Mucosa of stomach (tissue), 1 donor: ENCODE data around the gene RALGAPB.

Experiments used
- H3K27me3 ChIP-seq: one replicate; pipeline ENCODE4 v1.7.0; 2013; ENCODE audit warnings: mild to moderate bottlenecking, low read length; ENCODE audit not compliant: control insufficient read depth, insufficient read depth
- H3K36me3 ChIP-seq: one replicate; pipeline ENCODE4 v1.7.0; 2013; ENCODE audit warnings: low read length; ENCODE audit not compliant: control insufficient read depth, insufficient read depth
- H3K4me1 ChIP-seq: one replicate; pipeline ENCODE4 v1.7.0; 2013; ENCODE audit warnings: mild to moderate bottlenecking, low read length; ENCODE audit not compliant: control insufficient read depth, insufficient read depth
- H3K4me3 ChIP-seq: one replicate; pipeline ENCODE4 v1.7.0; 2013; ENCODE audit warnings: low read length
- H3K9ac ChIP-seq: one replicate; pipeline ENCODE4 v1.7.0; 2013; ENCODE audit warnings: mild to moderate bottlenecking, low read length, moderate library complexity
- H3K9me3 ChIP-seq: one replicate; pipeline ENCODE4 v1.7.0; 2013; ENCODE audit warnings: mild to moderate bottlenecking, low read length, moderate library complexity; ENCODE audit not compliant: control insufficient read depth
- donor health status: Pancreatic carcinoma.

Gene RALGAPB

DNA sequence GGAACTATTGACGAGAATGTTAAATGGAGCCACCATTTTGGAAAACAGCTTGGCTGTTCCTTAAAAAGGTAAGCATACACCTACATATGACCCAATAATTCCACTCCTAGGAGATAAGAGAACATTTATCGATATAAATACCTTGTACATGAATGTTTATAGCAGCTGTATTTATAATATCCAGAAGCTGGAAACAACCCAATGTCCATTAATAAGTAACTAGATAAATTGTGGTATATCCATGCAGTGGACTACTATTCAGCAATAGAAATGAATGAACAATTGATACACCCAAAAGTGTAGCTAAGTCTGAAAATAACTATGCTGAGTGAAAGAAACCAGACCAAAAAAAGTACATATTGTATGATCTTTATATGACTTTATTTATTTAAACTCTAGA lies 66.1 kb downstream of the RALGAPB start:
- Histone ChIP-seq H3K9me3 (no peaks in the 10 kb centered on the region), H3K27me3 (no peaks in the 10 kb centered on the region), H3K4me1 (no peaks in the 10 kb centered on the region), H3K4me3 (no peak overlapping the region), H3K9ac (no peak overlapping the region), H3K36me3 (peaks cover 3% of the 10 kb centered on the region)

DNA sequence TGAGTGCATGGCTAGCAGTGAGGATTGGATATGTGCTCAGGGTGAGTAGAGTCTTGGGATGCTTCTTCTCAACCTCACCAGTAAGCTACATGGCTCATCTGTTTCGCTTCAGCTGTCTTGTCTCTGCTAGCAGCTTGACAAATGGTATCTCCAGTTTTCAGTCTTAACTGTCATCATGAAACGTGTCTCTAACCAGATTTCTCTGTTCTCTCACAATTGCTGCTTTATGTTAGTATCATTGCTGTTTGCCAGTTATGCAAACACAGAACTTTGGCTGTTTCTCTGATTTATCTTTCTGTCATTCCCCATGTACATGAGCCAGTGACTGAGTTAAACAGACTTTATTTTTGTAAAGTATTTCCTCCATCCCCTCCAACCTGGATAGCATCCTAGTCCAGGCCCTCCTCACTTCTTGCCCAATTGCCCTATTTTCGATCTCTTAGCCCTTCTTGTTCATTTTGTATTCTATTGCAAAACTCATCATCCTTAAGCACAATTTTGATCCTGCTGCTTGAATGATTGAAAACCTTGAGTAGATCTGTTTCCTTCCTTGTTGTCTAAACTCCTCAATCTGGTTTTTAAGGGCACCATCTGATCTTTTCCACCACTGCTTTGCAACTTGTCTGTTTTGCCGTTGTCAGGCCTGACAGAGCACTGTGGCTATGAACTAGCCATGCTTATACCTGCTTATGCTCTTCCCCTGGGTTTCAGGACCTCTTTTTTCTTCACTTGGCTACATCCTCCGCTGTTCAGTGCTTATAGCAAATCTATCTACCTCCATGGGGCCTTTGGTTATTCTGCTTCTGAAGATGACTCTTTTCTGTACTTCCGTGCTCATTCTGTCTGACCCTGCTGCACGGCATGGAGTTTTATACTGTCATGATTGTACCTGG lies 70.6 kb downstream of the RALGAPB start:
- Histone ChIP-seq H3K27me3 (no peaks in the 10 kb centered on the region), H3K9ac (no peak overlapping the region), H3K4me1 (no peaks in the 10 kb centered on the region), H3K9me3 (no peaks in the 10 kb centered on the region), H3K36me3 (no peaks in the 10 kb centered on the region), H3K4me3 (no peak overlapping the region)

DNA sequence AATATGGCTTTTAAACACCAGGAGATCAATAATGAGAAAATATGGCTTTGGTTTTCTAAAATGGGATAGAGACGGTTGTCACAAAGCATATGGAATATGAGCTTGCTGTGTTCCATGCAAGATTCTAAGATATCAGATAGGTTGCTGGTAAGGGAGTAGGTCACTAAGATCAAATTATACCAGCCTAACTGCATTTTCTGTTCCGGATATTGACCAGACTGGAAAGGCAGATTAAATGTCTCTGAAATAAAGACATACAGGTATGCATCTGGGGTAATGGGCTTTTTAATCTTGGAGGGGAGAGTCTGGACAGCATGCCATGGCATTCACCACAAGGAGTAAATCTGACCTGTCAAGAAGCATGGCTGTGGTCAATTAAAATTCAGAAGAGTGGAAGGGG lies 73.1 kb downstream of the RALGAPB start:
- Histone ChIP-seq H3K36me3 (no peaks in the 10 kb centered on the region), H3K4me3 (no peak overlapping the region), H3K27me3 (no peaks in the 10 kb centered on the region), H3K4me1 (no peaks in the 10 kb centered on the region), H3K9ac (no peak overlapping the region), H3K9me3 (no peaks in the 10 kb centered on the region)

DNA sequence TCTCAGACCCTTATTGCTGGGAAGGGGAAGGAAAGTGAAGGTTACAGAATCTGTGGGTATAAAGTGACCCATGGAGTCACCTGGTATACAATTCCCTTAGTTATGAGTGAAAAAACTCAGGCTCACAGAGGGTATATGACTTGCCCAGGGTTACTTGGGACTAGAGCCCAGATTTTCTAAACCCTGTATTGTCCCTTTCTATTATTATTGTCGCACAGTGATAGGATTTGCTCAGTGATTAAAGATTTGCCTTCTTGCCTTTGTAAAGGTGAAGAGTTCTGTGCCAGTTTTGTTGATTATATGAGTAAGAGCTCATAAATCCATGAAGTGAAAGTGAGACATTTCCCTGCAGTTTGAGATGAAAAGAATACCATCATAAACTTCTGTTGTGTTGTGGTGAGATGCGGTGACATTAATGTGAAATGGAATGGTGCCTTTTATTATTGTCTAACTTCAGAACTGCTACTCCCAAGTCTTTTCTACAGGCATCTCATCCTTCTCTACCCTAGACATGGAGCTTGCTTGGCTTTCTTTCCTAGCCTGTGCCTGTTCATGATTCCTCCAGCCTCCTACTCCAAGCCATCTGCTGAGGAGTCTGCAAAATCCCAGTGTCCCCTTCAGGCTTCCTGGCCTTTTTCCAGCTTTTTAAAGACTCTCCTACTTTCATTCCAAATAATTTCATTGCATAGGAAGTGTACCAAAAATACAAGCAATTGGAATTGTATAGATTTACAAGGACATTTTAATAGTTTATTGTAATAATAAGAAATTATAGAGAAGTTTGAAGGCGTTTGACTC lies 74.8 kb downstream of the RALGAPB start:
- no peaks in the 10 kb centered on the region for H3K27me3 ChIP-seq
- H3K36me3 ChIP-seq, result no peaks in the 10 kb centered on the region
- H3K9me3 ChIP-seq, result no peaks in the 10 kb centered on the region
- no peaks in the 10 kb centered on the region for H3K4me1 ChIP-seq
- H3K4me3 ChIP-seq, result no peak overlapping the region
- no peak overlapping the region for H3K9ac ChIP-seq

DNA sequence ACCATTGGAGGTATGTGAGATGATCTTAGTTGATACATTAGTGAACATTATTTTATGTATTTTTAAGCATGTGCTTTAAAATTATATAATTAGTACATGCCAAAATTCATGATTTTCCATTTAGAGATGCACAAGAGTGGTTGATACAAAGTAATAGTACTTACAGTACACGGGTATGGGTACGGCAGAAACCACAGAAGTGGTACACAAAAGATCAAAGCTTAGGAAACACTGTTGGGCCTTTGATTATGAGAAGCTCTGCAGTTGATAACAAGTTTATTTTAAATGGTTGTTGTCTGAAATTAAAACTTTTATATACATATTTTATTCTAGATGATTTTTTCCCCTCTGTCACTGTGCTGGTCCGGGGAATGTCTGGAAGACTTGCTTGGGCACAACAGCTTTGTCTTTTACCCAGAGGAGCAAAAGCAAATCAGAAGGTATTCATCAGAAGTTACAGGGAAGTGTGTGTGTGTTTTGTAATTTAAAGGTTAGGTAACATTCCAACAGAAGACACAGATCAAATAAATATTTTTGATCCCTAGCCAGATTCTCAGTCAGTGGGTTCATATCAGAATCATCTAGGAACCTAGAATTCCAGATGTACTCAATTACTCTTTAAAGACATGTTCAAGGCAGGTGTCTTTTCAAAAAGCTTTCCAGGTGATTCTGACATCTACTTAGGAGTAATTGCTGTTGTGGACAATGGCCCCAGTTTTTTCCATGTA lies 75.9 kb downstream of the RALGAPB start:
- no peaks in the 10 kb centered on the region for H3K4me1 ChIP-seq
- H3K9me3 ChIP-seq, result no peaks in the 10 kb centered on the region
- peaks cover 7% of the 10 kb centered on the region for H3K36me3 ChIP-seq
- no peak overlapping the region for H3K9ac ChIP-seq
- no peaks in the 10 kb centered on the region for H3K27me3 ChIP-seq
- H3K4me3 ChIP-seq, result no peak overlapping the region

DNA sequence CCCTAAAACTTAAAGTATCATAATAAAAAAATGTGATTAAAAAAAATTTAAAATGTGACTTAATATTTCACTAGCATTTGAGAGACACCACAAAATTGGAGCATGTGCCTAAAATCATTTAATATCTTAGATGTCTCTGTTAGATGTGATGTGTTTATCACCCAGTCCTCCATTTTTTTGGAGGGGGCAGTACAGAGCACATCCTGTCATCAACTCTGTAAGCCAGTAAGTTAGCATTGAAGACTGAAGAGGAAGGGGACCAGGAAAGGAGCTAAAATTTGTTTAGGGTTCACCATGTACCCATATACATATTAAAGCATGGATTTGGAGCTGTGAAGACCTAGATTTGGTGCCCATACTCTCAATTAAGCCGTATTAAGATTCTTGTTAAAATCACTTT lies 77.6 kb downstream of the RALGAPB start:
- Histone ChIP-seq H3K9ac (no peak overlapping the region), H3K4me3 (no peak overlapping the region), H3K4me1 (no peaks in the 10 kb centered on the region), H3K9me3 (no peaks in the 10 kb centered on the region), H3K36me3 (peaks cover 7% of the 10 kb centered on the region), H3K27me3 (no peaks in the 10 kb centered on the region)

DNA sequence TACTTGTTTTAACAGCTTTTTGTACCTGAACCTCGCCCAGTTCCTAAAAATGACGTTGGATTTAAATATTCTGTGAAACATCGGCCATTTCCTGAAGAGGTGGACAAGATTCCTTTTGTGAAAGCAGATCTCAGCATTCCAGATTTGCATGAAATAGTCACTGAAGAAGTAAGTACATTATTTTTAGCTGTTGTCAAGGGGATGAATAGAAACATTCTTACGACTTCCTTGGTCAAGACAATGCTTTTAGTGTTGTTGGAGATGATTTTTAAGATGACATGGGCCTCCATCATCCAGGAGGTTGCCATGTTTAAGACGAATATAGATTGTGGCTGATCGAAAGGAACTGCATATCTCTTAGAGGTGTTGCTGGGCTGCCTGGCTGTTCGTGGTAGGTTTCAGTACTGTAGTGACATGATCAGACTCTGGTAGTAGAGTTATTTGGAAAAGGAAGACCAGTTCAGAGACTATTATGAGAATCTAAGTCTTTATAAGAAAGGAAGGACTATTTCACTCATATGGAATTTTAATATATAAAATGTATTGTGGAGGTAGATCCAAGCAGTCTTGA lies 78.5 kb downstream of the RALGAPB start:
- Histone ChIP-seq H3K36me3 (peaks cover 7% of the 10 kb centered on the region), H3K4me1 (no peaks in the 10 kb centered on the region), H3K27me3 (no peaks in the 10 kb centered on the region), H3K9me3 (no peaks in the 10 kb centered on the region), H3K4me3 (no peak overlapping the region), H3K9ac (no peak overlapping the region)

DNA sequence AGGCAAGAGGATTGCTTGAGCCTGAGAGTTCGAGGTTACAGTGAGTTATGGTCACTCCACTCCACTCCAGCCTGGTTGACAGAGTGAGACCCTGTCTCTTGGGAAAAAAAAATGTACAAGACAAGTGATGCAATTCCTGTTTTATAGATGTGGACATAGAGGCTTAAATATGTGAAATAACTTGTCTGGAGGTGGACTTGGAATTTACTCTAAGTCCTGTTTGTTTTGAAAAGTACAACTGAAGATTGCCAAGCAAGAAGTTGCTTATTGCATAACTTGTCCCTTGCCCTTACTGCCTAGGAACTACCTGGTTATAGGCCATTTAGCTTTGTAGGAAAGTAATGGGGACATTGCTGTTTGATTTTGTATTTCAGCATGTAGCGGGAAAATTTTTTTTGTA lies 82.3 kb downstream of the RALGAPB start:
- H3K4me3 ChIP-seq, result no peak overlapping the region
- no peaks in the 10 kb centered on the region for H3K27me3 ChIP-seq
- no peaks in the 10 kb centered on the region for H3K4me1 ChIP-seq
- no peaks in the 10 kb centered on the region for H3K9me3 ChIP-seq
- H3K36me3 ChIP-seq, result peaks cover 7% of the 10 kb centered on the region
- no peak overlapping the region for H3K9ac ChIP-seq

DNA sequence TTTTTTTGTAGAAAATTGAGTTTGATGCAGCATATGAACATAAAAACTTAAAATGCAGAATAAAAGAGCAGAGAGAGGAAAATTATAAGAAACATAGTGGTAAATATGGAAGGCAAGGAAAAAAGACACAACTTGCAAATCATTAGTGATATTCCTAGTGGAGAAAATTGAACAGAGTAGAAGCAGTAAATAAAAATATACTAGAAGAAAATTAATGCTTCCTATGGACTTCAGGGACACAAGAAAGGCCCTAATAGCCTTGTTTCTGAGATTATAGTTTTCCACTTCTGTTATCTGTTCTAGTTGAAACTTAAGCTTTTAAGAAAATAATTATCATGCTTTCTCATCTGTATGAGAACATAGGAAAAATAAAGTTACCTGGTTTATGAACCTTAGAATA lies 82.8 kb downstream of the RALGAPB start:
- H3K9me3 ChIP-seq, result no peaks in the 10 kb centered on the region
- H3K27me3 ChIP-seq, result no peaks in the 10 kb centered on the region
- peaks cover 7% of the 10 kb centered on the region for H3K36me3 ChIP-seq
- H3K4me3 ChIP-seq, result no peak overlapping the region
- H3K4me1 ChIP-seq, result no peaks in the 10 kb centered on the region
- H3K9ac ChIP-seq, result no peak overlapping the region

DNA sequence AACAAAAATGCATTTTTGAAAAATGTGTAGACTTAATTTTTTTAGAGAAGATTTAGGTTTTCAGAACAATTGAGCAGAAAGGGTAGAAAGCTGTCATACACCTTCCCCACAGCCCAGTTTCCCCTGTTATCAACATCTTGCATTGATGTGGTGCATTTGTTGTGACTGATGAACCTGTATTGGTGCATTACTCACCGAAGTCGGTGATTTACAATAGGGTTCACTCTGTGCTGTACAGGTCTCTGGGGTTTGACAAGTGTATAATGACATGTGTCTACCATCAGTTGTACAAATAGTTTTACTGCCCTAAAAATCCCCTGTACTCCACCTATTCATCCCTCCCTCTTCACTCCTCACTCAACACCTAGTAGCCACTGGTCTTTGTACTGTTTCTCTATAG lies 84.5 kb downstream of the RALGAPB start:
- Histone ChIP-seq H3K4me1 (no peaks in the 10 kb centered on the region), H3K27me3 (no peaks in the 10 kb centered on the region), H3K36me3 (peaks cover 7% of the 10 kb centered on the region), H3K4me3 (no peak overlapping the region), H3K9me3 (no peaks in the 10 kb centered on the region), H3K9ac (no peak overlapping the region)

DNA sequence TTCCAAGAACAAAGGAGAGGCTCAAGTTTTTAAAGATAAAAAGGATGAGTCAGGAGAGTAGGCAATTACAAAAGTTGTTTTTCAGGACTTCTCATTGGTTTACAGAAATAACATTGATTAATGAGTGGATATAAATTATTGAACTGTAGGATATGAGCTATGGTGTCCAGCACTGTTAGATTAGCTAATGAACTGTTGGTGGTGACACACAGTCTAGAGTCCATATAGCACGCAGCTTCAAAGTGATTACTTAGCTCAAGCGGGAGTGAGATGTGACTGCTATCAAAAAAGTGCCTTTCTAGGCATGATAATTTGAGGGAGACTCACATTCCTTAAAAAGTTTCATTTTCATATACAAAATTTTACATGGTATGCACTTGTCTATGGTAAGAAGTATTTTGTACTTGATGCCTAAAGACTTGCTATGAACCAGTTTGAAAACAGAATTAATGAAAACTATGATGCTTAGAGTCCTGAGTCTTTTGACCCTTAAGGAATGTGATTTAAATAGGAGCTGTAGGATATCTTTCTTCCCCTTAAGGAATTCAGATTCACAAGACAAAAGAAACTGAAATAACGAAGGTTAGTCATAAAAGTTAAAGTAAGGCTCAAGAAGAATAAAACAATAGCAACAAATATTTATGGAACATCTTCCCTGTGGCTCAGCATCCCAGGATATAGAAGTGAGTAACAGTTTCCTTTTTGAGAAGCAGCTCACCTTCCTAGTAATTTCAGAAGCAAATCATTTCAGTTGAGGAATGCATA lies 86.1 kb downstream of the RALGAPB start:
- Histone ChIP-seq H3K9me3 (no peaks in the 10 kb centered on the region), H3K9ac (no peak overlapping the region), H3K36me3 (no peaks in the 10 kb centered on the region)

More for the DNA sequence above, 86.1 kb downstream of the RALGAPB start:
- no peaks in the 10 kb centered on the region for H3K4me1 ChIP-seq
- no peak overlapping the region for H3K4me3 ChIP-seq
- no peaks in the 10 kb centered on the region for H3K27me3 ChIP-seq
